ENCODE results near the gene COA1.

DNA sequence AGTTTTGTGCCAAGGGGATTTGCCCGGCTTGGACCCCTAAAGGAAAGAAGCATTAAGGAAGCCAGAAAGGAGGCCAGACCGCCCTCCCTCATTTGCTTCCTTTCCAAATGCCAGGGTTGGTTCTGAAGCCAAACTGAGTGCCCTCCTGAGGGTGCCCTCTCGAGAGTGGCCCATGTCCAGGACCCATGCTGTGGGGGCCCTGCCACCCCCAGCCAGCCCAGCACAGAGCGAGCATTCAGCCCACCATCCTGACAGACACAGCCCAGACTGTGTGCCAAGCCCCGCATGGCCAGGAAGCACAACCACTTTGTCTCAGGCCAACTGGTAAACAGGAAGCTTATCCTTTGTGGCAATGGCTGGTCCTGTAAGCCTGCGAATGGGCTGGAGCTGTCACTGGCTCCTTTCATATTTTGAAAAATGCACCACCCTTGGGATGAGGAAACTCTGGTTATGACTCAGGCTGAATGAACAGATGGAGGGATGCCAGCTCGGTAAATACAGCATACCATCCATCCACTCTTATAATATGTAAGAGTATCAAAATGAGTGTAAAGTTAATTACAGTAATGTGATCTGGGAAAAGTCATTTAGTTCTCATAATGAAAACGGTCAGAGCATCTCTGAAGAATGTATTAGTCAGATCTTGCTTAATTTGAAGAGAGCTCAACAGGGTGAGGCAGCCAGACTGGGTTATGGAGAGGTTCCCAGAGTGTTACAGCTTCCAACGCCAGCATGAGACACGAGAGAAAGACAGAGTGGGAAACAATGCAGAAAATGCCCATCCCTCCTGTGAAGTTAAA lies 81.5 kb downstream of the COA1 start:
- TF ChIP-seq, protein P1, sequence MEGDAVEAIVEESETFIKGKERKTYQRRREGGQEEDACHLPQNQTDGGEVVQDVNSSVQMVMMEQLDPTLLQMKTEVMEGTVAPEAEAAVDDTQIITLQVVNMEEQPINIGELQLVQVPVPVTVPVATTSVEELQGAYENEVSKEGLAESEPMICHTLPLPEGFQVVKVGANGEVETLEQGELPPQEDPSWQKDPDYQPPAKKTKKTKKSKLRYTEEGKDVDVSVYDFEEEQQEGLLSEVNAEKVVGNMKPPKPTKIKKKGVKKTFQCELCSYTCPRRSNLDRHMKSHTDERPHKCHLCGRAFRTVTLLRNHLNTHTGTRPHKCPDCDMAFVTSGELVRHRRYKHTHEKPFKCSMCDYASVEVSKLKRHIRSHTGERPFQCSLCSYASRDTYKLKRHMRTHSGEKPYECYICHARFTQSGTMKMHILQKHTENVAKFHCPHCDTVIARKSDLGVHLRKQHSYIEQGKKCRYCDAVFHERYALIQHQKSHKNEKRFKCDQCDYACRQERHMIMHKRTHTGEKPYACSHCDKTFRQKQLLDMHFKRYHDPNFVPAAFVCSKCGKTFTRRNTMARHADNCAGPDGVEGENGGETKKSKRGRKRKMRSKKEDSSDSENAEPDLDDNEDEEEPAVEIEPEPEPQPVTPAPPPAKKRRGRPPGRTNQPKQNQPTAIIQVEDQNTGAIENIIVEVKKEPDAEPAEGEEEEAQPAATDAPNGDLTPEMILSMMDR (IDR thresholded peaks at IDR 0.05), result no peak
- peak in 2 of 3 donors; percentile 31 to 39 for TF ChIP-seq POLR2A (IDR thresholded peaks at IDR 0.05)
